ENCODE data around the gene SFMBT1.

DNA sequence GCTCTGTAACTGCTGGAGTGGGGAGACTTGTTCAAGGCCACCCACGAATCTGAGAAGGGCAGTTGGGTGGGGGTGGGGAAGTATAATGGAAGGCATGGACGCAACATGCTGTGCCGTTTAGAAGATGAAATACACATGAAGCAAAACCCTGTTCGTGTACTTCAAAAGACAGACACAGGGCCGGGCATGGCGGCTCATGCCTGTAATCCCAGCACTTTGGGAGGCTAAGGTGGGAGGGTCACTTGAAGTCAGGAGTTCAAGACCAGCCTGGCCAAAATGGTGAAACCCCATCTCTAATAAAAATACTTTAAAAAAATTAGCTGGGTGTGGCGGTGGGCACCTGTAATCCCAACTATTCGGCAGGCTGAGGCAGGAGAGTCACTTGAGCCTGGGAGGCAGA, 36.9 kb upstream of the SFMBT1 start:
- no peak for TF ChIP-seq EZH2phosphoT487 (IDR thresholded peaks at IDR 0.05; ENCODE audit: borderline replicate concordance)
- no peak for TF ChIP-seq CTCF (IDR thresholded peaks at IDR 0.05 in 2 of 3, conservative IDR thresholded peaks at IDR 0.05 in 1 of 3; ENCODE audit: borderline replicate concordance in 1 of 3, insufficient read depth in 1 of 3, low read depth in 2 of 3, low read length in 2 of 3)
- TF ChIP-seq ZBTB33 (IDR thresholded peaks at IDR 0.05; ENCODE audit: extremely low read depth, insufficient replicate concordance, low read length): no peak
- TF ChIP-seq SRF (IDR thresholded peaks at IDR 0.05; ENCODE audit: low read depth): no peak
- TF ChIP-seq POLR2AphosphoS5 (IDR thresholded peaks at IDR 0.05; ENCODE audit: low read depth, low read length): no peak
- TF ChIP-seq POLR2A (IDR thresholded peaks at IDR 0.05; ENCODE audit: borderline replicate concordance, extremely low read depth, insufficient read depth, insufficient read length): no peak
- TF ChIP-seq EZH2 (IDR thresholded peaks at IDR 0.05): no peak
